Activated naive CD8-positive, alpha-beta T cell (primary cell): Measurements from ENCODE around the gene MAFG.

Experiments
- H3K27ac Mint-ChIP-seq: one replicate; pipeline ENCODE4 v1.8.0; 2021; ENCODE audit warnings: mixed read lengths
- H3K27me3 Mint-ChIP-seq: one replicate; pipeline ENCODE4 v1.8.0; 2021; ENCODE audit warnings: mixed read lengths
- H3K36me3 Mint-ChIP-seq: one replicate; pipeline ENCODE4 v1.8.0; 2021; ENCODE audit warnings: mixed read lengths
- H3K4me1 Mint-ChIP-seq: one replicate; pipeline ENCODE4 v1.8.0; 2021; ENCODE audit warnings: low read depth, mixed read lengths
- H3K4me3 Mint-ChIP-seq: one replicate; pipeline ENCODE4 v1.8.0; 2021; ENCODE audit warnings: mild to moderate bottlenecking, mixed read lengths
- H3K9me3 Mint-ChIP-seq: one replicate; pipeline ENCODE4 v1.8.0; 2021; ENCODE audit warnings: low read depth, mixed read lengths

The MAFG gene

GRCh38 chr17:81912441-81913309, 14.9 kb downstream of the MAFG start:
- Mint-ChIP-seq H3K36me3 (peaks cover 6% of the 10 kb centered on the region), H3K9me3 (no peaks in the 10 kb centered on the region), H3K27me3 (no peaks in the 10 kb centered on the region), H3K27ac (no peak overlapping the region), H3K4me1 (peaks cover 23% of the 10 kb centered on the region), H3K4me3 (no peak overlapping the region)

- no peak overlapping the region for H3K27ac Mint-ChIP-seq
- H3K4me3 Mint-ChIP-seq: peak overlapping the region; percentile 42
- peaks cover 18% of the 10 kb centered on the region for H3K4me1 Mint-ChIP-seq
- no peaks in the 10 kb centered on the region for H3K9me3 Mint-ChIP-seq
- no peaks in the 10 kb centered on the region for H3K27me3 Mint-ChIP-seq
- peaks cover 6% of the 10 kb centered on the region for H3K36me3 Mint-ChIP-seq
These were observed 15.6 kb downstream of the MAFG start for GRCh38 chr17:81911969-81912368.

GRCh38 chr17:81911277-81911961, 16.1 kb downstream of the MAFG start, which contains the start of gene PCYT2:
PCYT2 (minus strand) TSS chr17:81911399; CDS start chr17:81911355, 44 bp downstream.
- H3K36me3 Mint-ChIP-seq: peaks cover 4% of the 10 kb centered on the region
- H3K9me3 Mint-ChIP-seq: no peaks in the 10 kb centered on the region
- no peaks in the 10 kb centered on the region for H3K27me3 Mint-ChIP-seq
- no peak within 1 kb of the TSS for H3K27ac Mint-ChIP-seq
- H3K4me3 Mint-ChIP-seq: peak within 1 kb of the TSS; percentile 86
- peaks cover 13% of the 10 kb centered on the region for H3K4me1 Mint-ChIP-seq

GRCh38 chr17:81910840-81911276, 16.7 kb downstream of the MAFG start:
- no peak overlapping the region for H3K27ac Mint-ChIP-seq
- H3K9me3 Mint-ChIP-seq: no peaks in the 10 kb centered on the region
- H3K4me1 Mint-ChIP-seq: peaks cover 9% of the 10 kb centered on the region
- H3K27me3 Mint-ChIP-seq: no peaks in the 10 kb centered on the region
- peak overlapping the region; percentile 86 for H3K4me3 Mint-ChIP-seq
- peaks cover 4% of the 10 kb centered on the region for H3K36me3 Mint-ChIP-seq

GRCh38 chr17:81909966-81910839, 17.3 kb downstream of the MAFG start:
- no peaks in the 10 kb centered on the region for H3K27me3 Mint-ChIP-seq
- no peaks in the 10 kb centered on the region for H3K9me3 Mint-ChIP-seq
- H3K27ac Mint-ChIP-seq: no peak overlapping the region
- peaks cover 4% of the 10 kb centered on the region for H3K36me3 Mint-ChIP-seq
- peak overlapping the region; percentile 86 for H3K4me3 Mint-ChIP-seq
- peaks cover 7% of the 10 kb centered on the region for H3K4me1 Mint-ChIP-seq

- Mint-ChIP-seq H3K4me1 (peaks cover 7% of the 10 kb centered on the region), H3K4me3 (peak overlapping the region; percentile 86), H3K36me3 (peaks cover 4% of the 10 kb centered on the region), H3K27me3 (no peaks in the 10 kb centered on the region), H3K27ac (no peak overlapping the region), H3K9me3 (no peaks in the 10 kb centered on the region)
These were observed 18.3 kb downstream of the MAFG start for GRCh38 chr17:81909231-81909630.

GRCh38 chr17:81908793-81909192, 18.7 kb downstream of the MAFG start:
- H3K4me1 Mint-ChIP-seq: peaks cover 7% of the 10 kb centered on the region
- H3K27me3 Mint-ChIP-seq: no peaks in the 10 kb centered on the region
- peaks cover 4% of the 10 kb centered on the region for H3K36me3 Mint-ChIP-seq
- H3K27ac Mint-ChIP-seq: no peak overlapping the region
- H3K4me3 Mint-ChIP-seq: no peak overlapping the region
- no peaks in the 10 kb centered on the region for H3K9me3 Mint-ChIP-seq

- peaks cover 7% of the 10 kb centered on the region for H3K4me1 Mint-ChIP-seq
- H3K4me3 Mint-ChIP-seq: no peak overlapping the region
- H3K27ac Mint-ChIP-seq: no peak overlapping the region
- no peaks in the 10 kb centered on the region for H3K9me3 Mint-ChIP-seq
- no peaks in the 10 kb centered on the region for H3K36me3 Mint-ChIP-seq
- H3K27me3 Mint-ChIP-seq: no peaks in the 10 kb centered on the region
These were observed 20.1 kb downstream of the MAFG start for GRCh38 chr17:81907219-81908145.

GRCh38 chr17:81906476-81907218, 20.9 kb downstream of the MAFG start:
- no peaks in the 10 kb centered on the region for H3K9me3 Mint-ChIP-seq
- H3K4me3 Mint-ChIP-seq: no peak overlapping the region
- no peak overlapping the region for H3K27ac Mint-ChIP-seq
- peaks cover 7% of the 10 kb centered on the region for H3K4me1 Mint-ChIP-seq
- no peaks in the 10 kb centered on the region for H3K36me3 Mint-ChIP-seq
- no peaks in the 10 kb centered on the region for H3K27me3 Mint-ChIP-seq

- Mint-ChIP-seq H3K36me3 (peaks cover 3% of the 10 kb centered on the region), H3K4me3 (no peak overlapping the region), H3K9me3 (no peaks in the 10 kb centered on the region), H3K4me1 (peaks cover 12% of the 10 kb centered on the region), H3K27ac (no peak overlapping the region), H3K27me3 (peaks cover 3% of the 10 kb centered on the region)
These were observed 21.5 kb downstream of the MAFG start for GRCh38 chr17:81905993-81906392.

- Mint-ChIP-seq H3K4me1 (peaks cover 13% of the 10 kb centered on the region), H3K4me3 (no peak overlapping the region), H3K27ac (no peak overlapping the region), H3K36me3 (peaks cover 5% of the 10 kb centered on the region), H3K27me3 (peaks cover 5% of the 10 kb centered on the region), H3K9me3 (no peaks in the 10 kb centered on the region)
These were observed 22.1 kb downstream of the MAFG start for GRCh38 chr17:81905424-81905875.

- no peak overlapping the region for H3K4me3 Mint-ChIP-seq
- H3K27me3 Mint-ChIP-seq: peaks cover 5% of the 10 kb centered on the region
- H3K4me1 Mint-ChIP-seq: peaks cover 9% of the 10 kb centered on the region
- no peak overlapping the region for H3K27ac Mint-ChIP-seq
- no peaks in the 10 kb centered on the region for H3K9me3 Mint-ChIP-seq
- peaks cover 8% of the 10 kb centered on the region for H3K36me3 Mint-ChIP-seq
These were observed 22.7 kb downstream of the MAFG start for GRCh38 chr17:81904600-81905423.
